GM19372 (cell line): ENCODE measurements around the gene SPA17.

Experiments
- ATAC-seq: cut with Tn5 transposase; IDR thresholded peaks from one replicate; pipeline ENCODE4 v1.9.1; 2021; ENCODE audit warnings: mild to moderate bottlenecking, low read depth, moderate library complexity; ENCODE audit not compliant: unreplicated experiment

SPA17 gene

GRCh38 chr11:124673333-124674167 lies at the start of gene SPA17, which contains the start of gene SIAE:
SPA17 (plus strand) TSS chr11:124673904; CDS start chr11:124675265, 1,361 bp downstream.
SIAE (minus strand) TSS chr11:124673739; CDS start chr11:124673708, 31 bp downstream.
- peak; percentile 91 for ATAC-seq

- ATAC-seq = no peak
These were observed 48.1 kb upstream of the SPA17 start for GRCh38 chr11:124625504-124626168.

- ATAC-seq = no peak
These were observed 46.2 kb upstream of the SPA17 start for GRCh38 chr11:124627546-124627945.

GRCh38 chr11:124629961-124630360 lies 43.7 kb upstream of the SPA17 start:
- no peak for ATAC-seq

GRCh38 chr11:124633355-124633754 lies 40.3 kb upstream of the SPA17 start:
- ATAC-seq = no peak

- no peak for ATAC-seq
These were observed 37.8 kb upstream of the SPA17 start for GRCh38 chr11:124635932-124636331.

- ATAC-seq = no peak
These were observed 35.2 kb upstream of the SPA17 start for GRCh38 chr11:124638500-124638899.

GRCh38 chr11:124639186-124639585 lies 34.5 kb upstream of the SPA17 start:
- ATAC-seq = no peak

- ATAC-seq = no peak
These were observed 33.0 kb upstream of the SPA17 start for GRCh38 chr11:124640666-124641065.

- ATAC-seq = no peak
These were observed 31.1 kb upstream of the SPA17 start for GRCh38 chr11:124642628-124643027.

- ATAC-seq = no peak
These were observed 30.6 kb upstream of the SPA17 start for GRCh38 chr11:124643042-124643604.

- ATAC-seq = no peak
These were observed 29.9 kb upstream of the SPA17 start for GRCh38 chr11:124643605-124644425.

- peak; percentile 63 for ATAC-seq
These were observed 29.1 kb upstream of the SPA17 start for GRCh38 chr11:124644426-124645280.

GRCh38 chr11:124646148-124646547 lies 27.6 kb upstream of the SPA17 start:
- no peak for ATAC-seq

GRCh38 chr11:124648610-124649009 lies 25.1 kb upstream of the SPA17 start:
- ATAC-seq = no peak

- ATAC-seq = no peak
These were observed 16.7 kb upstream of the SPA17 start for GRCh38 chr11:124656774-124657630.

- ATAC-seq = no peak
These were observed 15.8 kb upstream of the SPA17 start for GRCh38 chr11:124657904-124658303.

- no peak for ATAC-seq
These were observed 15.2 kb upstream of the SPA17 start for GRCh38 chr11:124658501-124658900.

GRCh38 chr11:124658986-124659385 lies 14.7 kb upstream of the SPA17 start:
- ATAC-seq = no peak
